Natural killer cell (primary cell): ENCODE data around the gene CXCR5. TPM values are rescaled to one million over a fixed set of nuclear protein-coding genes. Genes with fewer than 3 reads are reported as not detected.

Source experiments
- ATAC-seq, 3 donors: fragments of 150-1000 bp in 2 of 3; fragments of 200-7000 bp in 1 of 3; cut with Tn5 transposase; 1 replicate in 1 of 3; 2 replicates in 2 of 3; pipeline ENCODE4 v1.10.0; 2021; ENCODE audit warnings: mild to moderate bottlenecking in 2 of 3, moderate library complexity in 2 of 3
- DNase-seq, 2 donors: peaks; one replicate each; pipeline versions ENCODE4 v3.0.0 to v3.0.0-alpha.2; 2013 to 2021; ENCODE audit warnings: mixed read lengths in 1 of 2
- H3K27ac ChIP-seq: one replicate; pipeline ENCODE4 v1.5.1; 2013; ENCODE audit warnings: mild to moderate bottlenecking, low read length
- H3K27me3 ChIP-seq: one replicate; pipeline ENCODE4 v1.6.1; 2013; ENCODE audit warnings: low read length; ENCODE audit not compliant: control insufficient read depth, insufficient read depth
- H3K36me3 ChIP-seq: one replicate; pipeline ENCODE4 v1.6.1; 2013; ENCODE audit warnings: low read length; ENCODE audit not compliant: control insufficient read depth, insufficient read depth
- H3K4me1 ChIP-seq: one replicate; pipeline ENCODE4 v1.6.1; 2013; ENCODE audit warnings: low read length; ENCODE audit not compliant: control insufficient read depth, insufficient read depth
- H3K4me3 ChIP-seq: one replicate; pipeline ENCODE4 v1.5.1; 2013; ENCODE audit warnings: low read length
- H3K9me3 ChIP-seq: one replicate; pipeline ENCODE4 v1.6.1; 2013; ENCODE audit warnings: low read length; ENCODE audit not compliant: control insufficient read depth, insufficient read depth
- H3K27ac Mint-ChIP-seq, 2 donors: one replicate each; pipeline ENCODE4 v1.8.0; 2022; ENCODE audit warnings: mild to moderate bottlenecking in 2 of 2, mixed read lengths in 2 of 2, moderate library complexity in 1 of 2
- H3K27me3 Mint-ChIP-seq, 2 donors: one replicate each; pipeline ENCODE4 v1.8.0; 2022; ENCODE audit warnings: low read depth in 2 of 2, mixed read lengths in 2 of 2
- H3K36me3 Mint-ChIP-seq: one replicate; pipeline ENCODE4 v1.8.0; 2022; ENCODE audit warnings: mixed read lengths
- H3K4me1 Mint-ChIP-seq, 2 donors: one replicate each; pipeline ENCODE4 v1.8.0; 2022; ENCODE audit warnings: mixed read lengths in 2 of 2
- H3K4me3 Mint-ChIP-seq: one replicate; pipeline ENCODE4 v1.8.0; 2022; ENCODE audit warnings: mild to moderate bottlenecking, moderate library complexity, mixed read lengths
- H3K9me3 Mint-ChIP-seq, 2 donors: one replicate each; pipeline ENCODE4 v1.8.0; 2022; ENCODE audit warnings: mixed read lengths in 2 of 2
- WGBS: methylation state at CpG from one replicate; pipeline ENCODE4 v1.1.7; 2013; ENCODE audit warnings: missing lambda C conversion rate; ENCODE audit not compliant: insufficient coverage; 5-methylcytosine and 5-hydroxymethylcytosine counted together
- intact Hi-C: fragments of 100-400 bp; cut with micrococcal nuclease; formaldehyde crosslinking; loops from one replicate; pipeline ENCODE4 v1.14.2; 2022
- total RNA-seq, 4 donors: library from RNA; stranded (reverse); fragments of 120-200 nt in 1 of 4; gene quantifications; one replicate each; pipeline versions ENCODE4 v1.2.3 to v1.2.4, GENCODE V29; 2013 to 2022
- TF ChIP-seq, protein P1 (sequence below): fragments of 200-600 bp; IDR thresholded peaks from one replicate; pipeline ENCODE4 v1.8.0; 2022; ENCODE audit warnings: antibody characterized with exemption

CXCR5 gene
- total RNA-seq, 3 donors from 2014 or later (not counting 1 experiment from before 2014, with no cell fraction given): 0.56 to 1.3 (median 0.86) TPM

DNA sequence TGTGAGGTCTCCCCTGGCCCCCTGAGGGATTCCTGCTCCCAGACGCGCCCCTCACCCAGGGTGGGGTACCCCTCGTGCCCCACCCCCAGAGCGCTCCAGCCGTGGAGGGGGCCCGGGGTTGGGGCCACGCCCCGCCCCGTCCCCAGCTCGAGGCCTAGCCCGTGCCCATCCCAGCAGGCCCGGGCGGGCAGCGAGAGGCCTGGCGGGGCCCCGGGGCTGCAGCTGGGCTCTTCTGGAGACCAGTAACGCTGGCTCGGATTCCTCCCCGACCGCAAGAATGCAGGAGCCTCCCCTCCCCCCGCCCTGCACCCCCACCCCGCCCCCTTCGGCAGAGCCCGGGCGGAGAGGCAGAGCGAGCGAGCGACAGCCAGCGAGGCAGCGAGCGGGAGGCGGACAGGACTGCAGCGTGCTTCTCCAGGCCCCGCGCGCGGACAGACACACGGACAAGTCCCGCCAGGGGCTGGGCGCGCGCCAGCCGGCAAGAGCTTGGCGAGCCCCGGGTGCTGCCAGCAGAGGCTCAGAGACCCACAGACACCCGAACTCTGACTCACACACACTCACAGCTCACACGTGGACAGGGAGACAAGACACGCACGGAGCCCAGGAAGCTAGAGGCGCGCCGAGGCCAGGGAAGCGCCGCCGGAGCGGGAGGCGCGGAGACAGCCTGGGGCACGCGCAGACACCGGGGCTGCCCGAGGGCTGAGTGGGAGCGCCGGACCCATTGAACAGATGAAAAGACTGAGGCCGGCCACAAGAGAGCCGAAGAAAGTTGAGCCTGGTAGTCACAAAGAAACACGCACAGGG, 26.8 kb downstream of the CXCR5 start:
- no peaks in the 10 kb centered on the region for H3K9me3 ChIP-seq
- peak overlapping the region; percentile 92 for H3K4me3 Mint-ChIP-seq
- peaks cover 28% of the 10 kb centered on the region for H3K36me3 ChIP-seq
- TF ChIP-seq, protein P1, sequence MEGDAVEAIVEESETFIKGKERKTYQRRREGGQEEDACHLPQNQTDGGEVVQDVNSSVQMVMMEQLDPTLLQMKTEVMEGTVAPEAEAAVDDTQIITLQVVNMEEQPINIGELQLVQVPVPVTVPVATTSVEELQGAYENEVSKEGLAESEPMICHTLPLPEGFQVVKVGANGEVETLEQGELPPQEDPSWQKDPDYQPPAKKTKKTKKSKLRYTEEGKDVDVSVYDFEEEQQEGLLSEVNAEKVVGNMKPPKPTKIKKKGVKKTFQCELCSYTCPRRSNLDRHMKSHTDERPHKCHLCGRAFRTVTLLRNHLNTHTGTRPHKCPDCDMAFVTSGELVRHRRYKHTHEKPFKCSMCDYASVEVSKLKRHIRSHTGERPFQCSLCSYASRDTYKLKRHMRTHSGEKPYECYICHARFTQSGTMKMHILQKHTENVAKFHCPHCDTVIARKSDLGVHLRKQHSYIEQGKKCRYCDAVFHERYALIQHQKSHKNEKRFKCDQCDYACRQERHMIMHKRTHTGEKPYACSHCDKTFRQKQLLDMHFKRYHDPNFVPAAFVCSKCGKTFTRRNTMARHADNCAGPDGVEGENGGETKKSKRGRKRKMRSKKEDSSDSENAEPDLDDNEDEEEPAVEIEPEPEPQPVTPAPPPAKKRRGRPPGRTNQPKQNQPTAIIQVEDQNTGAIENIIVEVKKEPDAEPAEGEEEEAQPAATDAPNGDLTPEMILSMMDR: no peak
- H3K9me3 Mint-ChIP-seq: no peaks in the 10 kb centered on the region
- H3K27ac ChIP-seq: peak overlapping the region; percentile 94
- intact Hi-C loops: no loop called here
- peaks cover 79% of the 10 kb centered on the region for H3K4me1 ChIP-seq
- H3K27ac Mint-ChIP-seq: peak overlapping the region; percentile 95 to 96
- no peaks in the 10 kb centered on the region for H3K27me3 ChIP-seq
- ATAC-seq (peak; percentile 46 to 58 (median 48)), DNase-seq (peak; percentile 64 to 84)
- no peaks in the 10 kb centered on the region for H3K27me3 Mint-ChIP-seq
- peaks cover 57 to 82% of the 10 kb centered on the region in 2 donors for H3K4me1 Mint-ChIP-seq
- peaks cover 11% of the 10 kb centered on the region for H3K36me3 Mint-ChIP-seq
- H3K4me3 ChIP-seq: peak overlapping the region; percentile 14
- 35% methylated on average over 66 of the region's 67 CpGs for WGBS

DNA sequence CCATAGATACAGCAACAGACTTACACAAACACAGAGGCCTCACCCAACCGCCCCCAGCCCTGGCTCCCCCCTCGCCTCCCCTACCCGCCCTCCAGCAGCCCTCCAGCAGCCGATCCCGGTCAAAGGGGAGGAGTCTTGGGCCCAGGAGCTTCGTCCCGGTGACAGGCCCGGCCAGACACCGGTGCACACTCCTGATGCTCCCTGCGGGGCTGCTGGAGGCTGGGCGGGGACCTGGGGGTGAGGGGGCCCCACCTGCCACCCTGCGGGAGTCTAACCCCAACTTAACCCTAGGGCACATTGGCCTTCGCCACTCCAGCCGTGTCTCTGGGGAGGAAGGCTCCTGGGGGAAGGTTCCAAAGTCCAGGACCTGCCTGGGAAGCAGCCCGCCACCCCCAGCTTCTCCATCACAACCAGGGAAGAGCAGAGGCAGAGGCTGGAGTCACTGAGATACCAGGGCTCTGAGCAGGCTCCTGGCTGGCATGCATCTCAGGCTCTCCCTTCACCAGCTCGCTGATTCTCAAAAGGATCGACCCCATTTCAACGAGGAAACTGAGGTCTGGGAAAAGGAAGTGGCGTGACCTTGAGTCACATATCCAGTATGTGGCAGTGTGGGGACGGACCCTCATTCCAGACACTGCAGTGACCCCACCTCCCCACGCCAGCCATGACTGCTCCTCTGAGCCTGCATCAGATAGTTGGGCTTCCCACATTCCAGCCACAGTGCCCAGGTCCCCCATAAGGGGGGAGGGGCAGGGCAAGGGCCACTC, 27.6 kb downstream of the CXCR5 start:
- H3K27me3 Mint-ChIP-seq: no peaks in the 10 kb centered on the region
- Histone ChIP-seq H3K36me3 (peaks cover 23% of the 10 kb centered on the region), H3K4me3 (peak overlapping the region; percentile 14), H3K9me3 (no peaks in the 10 kb centered on the region), H3K4me1 (peaks cover 87% of the 10 kb centered on the region), H3K27me3 (no peaks in the 10 kb centered on the region), H3K27ac (peak overlapping the region; percentile 94)
- ATAC-seq: peak in 2 of 3 donors; percentile 0
- DNase-seq: peak in 1 of 2 donors; percentile 48
- intact Hi-C loops: no loop called here
- H3K4me3 Mint-ChIP-seq: peak overlapping the region; percentile 92
- no peaks in the 10 kb centered on the region for H3K9me3 Mint-ChIP-seq
- peaks cover 11% of the 10 kb centered on the region for H3K36me3 Mint-ChIP-seq
- WGBS: 42% methylated on average over 21 of the region's 21 CpGs
- TF ChIP-seq, protein P1: no peak
- peaks cover 65 to 90% of the 10 kb centered on the region in 2 donors for H3K4me1 Mint-ChIP-seq
- peak overlapping the region; percentile 95 to 96 for H3K27ac Mint-ChIP-seq

GRCh38 chr11:118911880-118912741, 28.4 kb downstream of the CXCR5 start:
- intact Hi-C loops: loop anchor here (2.0 kb wide), 1 partner anchor 35 kb away; no protein-coding TSS in a partner anchor
- Histone ChIP-seq H3K4me1 (peaks cover 91% of the 10 kb centered on the region), H3K36me3 (peaks cover 23% of the 10 kb centered on the region), H3K27ac (peak overlapping the region; percentile 94), H3K9me3 (no peaks in the 10 kb centered on the region), H3K4me3 (peak overlapping the region; percentile 6), H3K27me3 (no peaks in the 10 kb centered on the region)
- peak; percentile 66 to 80 for DNase-seq
- no peaks in the 10 kb centered on the region for H3K9me3 Mint-ChIP-seq
- peak overlapping the region; percentile 95 to 96 for H3K27ac Mint-ChIP-seq
- no peaks in the 10 kb centered on the region for H3K27me3 Mint-ChIP-seq
- H3K36me3 Mint-ChIP-seq: peaks cover 3% of the 10 kb centered on the region
- peaks cover 66 to 92% of the 10 kb centered on the region in 2 donors for H3K4me1 Mint-ChIP-seq
- peak overlapping the region; percentile 92 for H3K4me3 Mint-ChIP-seq
- TF ChIP-seq, protein P1: no peak
- peak; percentile 35 to 39 (median 36) for ATAC-seq
- WGBS: 42% methylated on average over 23 of the region's 23 CpGs
